ENCODE results near the gene ITSN2.
"Not testable (repeated sequence)": the region's sequence is repeated elsewhere in the genome, so short reads cannot be mapped to it uniquely, and the experiment has no call there.

The ITSN2 gene

DNA sequence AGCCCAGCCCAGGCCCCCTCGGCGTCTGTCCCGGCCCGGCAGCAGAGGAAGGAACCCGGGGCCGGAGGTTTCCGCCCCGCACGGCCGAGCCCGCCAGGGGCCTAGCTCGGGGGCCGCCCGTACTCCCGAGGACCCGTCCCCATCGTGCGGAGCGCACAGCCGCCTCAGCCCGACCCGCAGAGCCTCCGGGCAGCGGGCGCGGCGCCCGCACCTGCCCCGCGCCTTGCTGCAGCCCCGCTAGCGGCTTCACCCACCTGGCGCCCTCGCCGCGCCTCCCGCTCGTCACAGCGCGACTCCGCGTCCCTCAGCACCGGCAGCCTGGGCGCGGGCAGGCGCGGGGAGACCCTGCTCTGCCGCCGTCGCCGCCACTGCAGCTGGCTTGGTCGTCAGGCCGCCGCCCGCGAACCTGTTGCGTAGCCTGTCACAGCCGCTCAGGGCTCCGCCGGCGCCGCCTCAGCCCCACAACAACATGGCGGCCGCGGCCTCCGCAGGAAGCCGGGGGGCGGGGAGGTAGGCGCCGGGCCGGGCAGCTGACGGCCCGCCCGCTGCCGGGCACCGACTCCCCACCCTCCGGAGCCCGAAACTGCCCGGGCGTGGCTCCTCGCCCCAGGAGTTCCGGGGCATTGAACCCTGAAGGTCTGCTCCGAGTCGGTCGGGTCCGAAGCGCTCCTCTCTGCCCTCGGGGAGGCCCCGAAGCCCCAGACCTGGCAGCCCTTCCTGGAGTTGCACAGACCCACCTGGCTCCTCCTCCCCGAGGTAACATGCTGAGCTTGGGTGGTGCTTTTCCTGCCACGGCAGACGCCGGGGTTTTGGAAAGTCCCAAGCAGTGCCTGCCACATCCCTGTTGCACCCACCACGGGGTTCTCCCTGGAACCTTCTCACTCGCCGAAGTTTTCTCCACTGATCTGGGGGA is at the start of gene ITSN2:
ITSN2 (minus strand) TSS at position 487 of the 913 bp plus-strand sequence. CDS start 32,454 bp downstream, outside the sequence.
- DNase-seq (ENCODE audit: low read depth): peak; percentile 74

GRCh38 chr2:24409171-24409570 is 48.8 kb upstream of the ITSN2 start:
- no peak for DNase-seq (ENCODE audit: low read depth)

- not testable (repeated sequence) for DNase-seq (ENCODE audit: low read depth)
These were observed 48.4 kb upstream of the ITSN2 start for GRCh38 chr2:24408704-24409103.

- DNase-seq (ENCODE audit: low read depth): no peak
These were observed 44.2 kb upstream of the ITSN2 start for GRCh38 chr2:24404491-24404921.

DNA sequence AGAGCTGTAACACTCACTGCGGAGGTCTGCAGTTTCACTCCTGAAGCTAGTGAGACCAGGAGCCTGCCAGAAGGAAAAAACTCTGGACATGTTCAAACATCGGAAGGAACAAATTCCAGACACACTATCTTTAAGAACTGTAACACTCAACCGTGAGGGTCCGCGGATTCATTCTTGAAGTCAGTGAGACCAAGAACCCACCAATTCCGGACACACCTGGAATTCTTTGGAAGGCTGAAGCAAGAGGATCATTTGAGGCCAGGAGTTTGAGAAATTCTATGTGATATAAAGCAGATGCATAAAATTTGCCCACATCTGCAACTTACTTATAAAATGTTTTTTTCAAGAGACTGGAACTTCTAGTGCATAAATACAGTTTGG is 43.5 kb upstream of the ITSN2 start:
- no peak for DNase-seq (ENCODE audit: low read depth)

GRCh38 chr2:24403168-24403831 is 43.0 kb upstream of the ITSN2 start:
- DNase-seq (ENCODE audit: low read depth): no peak

GRCh38 chr2:24402242-24403097 is 42.1 kb upstream of the ITSN2 start:
- DNase-seq (ENCODE audit: low read depth): no peak

DNA sequence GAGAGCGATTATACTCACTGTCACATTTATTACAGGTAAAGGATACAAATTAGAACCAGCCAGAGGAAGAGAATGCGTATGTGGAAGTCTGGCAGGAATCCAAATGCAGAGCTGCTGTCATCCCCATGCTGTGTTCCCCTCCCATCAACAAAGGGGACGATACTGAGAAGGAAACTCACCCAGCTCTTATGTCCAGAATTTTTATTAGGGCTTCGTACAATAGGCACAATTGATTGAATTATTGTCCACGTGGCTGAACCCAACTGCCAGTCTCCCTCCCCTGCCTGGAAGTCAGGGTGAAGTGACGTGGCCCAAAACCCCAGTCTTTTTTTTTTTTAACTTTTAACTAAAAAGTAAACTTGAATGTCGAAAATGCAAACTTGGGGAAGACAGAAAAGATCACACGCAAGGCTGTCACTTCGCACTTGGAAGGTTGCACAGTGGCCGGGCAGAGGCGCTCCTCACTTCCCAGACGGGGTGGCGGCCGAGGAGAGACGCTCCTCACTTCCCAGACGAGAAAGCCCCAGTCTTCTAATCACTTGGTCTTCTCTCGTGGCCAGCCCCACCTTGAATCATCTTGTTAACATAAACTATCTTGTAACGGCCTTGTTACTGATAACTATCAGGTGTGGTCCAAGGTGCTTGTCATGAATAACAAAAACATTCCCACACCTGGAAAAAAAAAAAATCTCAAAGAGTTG is 40.0 kb upstream of the ITSN2 start:
- no peak for DNase-seq (ENCODE audit: low read depth)

DNA sequence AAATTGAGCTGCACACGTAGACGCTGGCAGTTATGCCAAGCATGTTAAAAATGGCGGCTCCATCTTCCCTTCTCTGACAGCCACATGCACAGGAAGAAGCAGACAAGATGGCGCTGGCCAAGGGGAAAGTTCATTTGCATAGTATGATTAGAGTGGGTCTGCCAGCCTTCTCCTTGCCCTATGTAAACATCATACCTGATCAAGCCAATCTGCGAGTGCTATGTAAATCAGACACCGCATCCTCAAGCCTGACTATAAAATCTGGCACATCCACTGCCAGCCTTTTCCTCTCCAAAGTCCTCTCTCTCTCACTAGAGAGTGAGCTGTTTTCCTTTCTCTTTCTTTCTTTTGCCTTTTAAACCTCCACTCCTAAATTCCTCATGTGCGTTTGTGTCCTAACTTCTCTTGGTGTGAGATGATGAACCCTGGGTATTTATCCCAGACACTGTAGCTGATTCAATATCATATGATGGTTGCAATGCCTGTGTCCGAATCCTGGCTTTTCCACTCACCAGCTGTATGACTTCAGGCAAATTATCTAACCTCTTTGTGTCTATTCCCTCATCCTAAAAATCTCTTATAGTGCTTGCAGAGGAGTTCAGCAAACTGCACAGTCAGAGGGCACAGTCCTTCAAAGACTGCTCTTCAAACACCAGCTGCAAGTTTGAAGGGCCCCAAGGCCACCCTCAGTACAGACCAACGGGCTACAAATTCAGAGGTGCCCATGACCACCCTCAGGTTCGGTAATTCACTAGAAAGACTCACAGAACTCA is 39.3 kb upstream of the ITSN2 start:
- no peak for DNase-seq (ENCODE audit: low read depth)

- no peak for DNase-seq (ENCODE audit: low read depth)
These were observed 34.7 kb upstream of the ITSN2 start for GRCh38 chr2:24394998-24395397.

GRCh38 chr2:24392542-24393059 is 32.3 kb upstream of the ITSN2 start:
- DNase-seq (ENCODE audit: low read depth): no peak

- DNase-seq (ENCODE audit: low read depth): no peak
These were observed 25.0 kb upstream of the ITSN2 start for GRCh38 chr2:24385366-24385765.

DNA sequence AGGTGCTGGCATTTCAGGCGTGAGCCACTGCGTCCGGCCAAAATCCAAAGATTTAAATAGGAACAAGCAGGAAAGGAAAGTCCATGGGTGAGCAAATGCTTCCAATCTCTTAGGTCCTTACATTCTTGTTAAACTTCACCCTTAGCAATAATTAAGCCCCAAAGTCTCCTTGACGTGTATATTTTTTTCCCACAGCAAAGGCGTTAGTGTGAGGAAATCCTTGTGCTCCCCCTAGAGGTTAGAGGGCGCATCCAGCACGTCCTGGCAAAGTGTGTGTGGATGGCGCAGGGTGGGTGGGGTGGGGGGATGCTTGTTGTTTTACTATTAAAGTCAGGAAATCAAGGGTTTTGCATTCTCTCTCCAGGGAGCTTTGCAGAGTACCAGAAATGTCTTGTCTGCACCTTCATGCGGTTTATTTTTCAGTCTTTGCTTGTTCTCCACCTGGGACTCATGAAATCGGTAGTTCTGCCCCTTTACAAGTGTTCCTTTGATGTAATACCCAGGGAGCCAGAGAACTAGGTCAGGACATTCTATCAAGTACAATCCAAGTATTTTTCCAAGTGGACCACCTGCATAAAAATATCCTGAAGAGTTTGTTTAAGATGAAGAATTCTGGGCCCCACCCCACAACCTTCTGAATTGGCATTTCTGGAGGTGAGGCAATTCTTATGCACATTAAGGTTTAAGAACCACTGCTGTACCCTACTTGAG is 22.2 kb upstream of the ITSN2 start:
- peak; percentile 29 for DNase-seq (ENCODE audit: low read depth)

DNA sequence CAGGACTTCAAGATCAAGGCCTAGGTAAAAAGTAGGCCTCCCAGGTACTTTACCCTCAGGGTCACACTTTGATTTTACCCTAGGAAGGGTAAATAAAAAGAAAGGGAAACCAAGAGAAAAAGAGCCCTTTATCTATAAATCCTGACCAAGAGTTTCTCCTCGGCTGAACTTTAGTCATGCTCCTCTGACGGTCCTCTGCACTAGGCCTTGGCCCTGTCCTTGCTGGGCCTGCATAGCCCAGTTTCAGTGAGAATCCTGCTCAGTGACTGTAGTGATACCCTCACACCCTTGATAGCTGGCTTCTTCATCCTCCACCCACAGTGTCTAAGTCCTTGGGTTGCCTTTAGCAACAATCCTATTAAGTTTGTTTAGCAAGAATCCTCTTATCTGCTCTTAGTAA is 20.5 kb upstream of the ITSN2 start:
- DNase-seq (ENCODE audit: low read depth): no peak

GRCh38 chr2:24375349-24376087 is 15.2 kb upstream of the ITSN2 start:
- no peak for DNase-seq (ENCODE audit: low read depth)

DNA sequence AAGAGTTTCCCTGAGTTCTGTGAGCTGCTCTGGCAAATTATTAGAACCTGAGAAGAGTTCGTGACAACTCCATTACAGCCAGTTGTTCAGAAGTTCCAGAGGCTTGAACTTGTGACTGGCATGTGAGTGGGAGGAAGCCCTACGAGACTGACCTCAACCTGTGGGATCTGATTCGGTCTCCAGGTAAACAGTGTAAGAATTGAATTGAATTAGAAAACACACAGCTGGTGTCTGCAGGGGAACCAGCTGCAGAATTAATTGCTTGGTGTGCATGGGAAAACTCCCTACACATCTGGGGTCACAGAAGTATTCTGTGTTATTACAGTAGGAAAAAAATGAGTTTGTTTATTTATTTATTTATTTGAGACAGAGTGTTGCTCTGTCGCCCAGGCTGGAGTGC is 14.0 kb upstream of the ITSN2 start:
- DNase-seq (ENCODE audit: low read depth): no peak

DNA sequence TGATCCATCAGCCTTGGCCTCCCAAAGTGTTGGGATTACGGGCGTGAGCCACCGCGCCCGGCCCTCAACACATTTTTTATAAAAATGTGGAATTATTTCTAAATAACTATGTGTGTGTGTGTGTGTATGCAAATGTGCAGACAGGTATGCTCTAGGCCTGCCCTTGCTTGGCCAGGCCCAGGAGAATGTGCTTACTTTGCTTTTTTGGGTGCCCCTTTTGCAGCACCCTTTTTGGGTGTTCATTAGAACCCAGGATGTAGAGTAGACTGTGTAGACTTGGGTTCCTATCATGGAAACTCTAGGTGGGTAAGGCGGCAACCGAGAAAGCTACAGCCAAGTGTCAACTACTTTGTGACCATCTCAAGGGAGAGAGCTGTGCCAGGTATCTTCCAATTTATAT is 11.7 kb upstream of the ITSN2 start:
- no peak for DNase-seq (ENCODE audit: low read depth)

- DNase-seq (ENCODE audit: low read depth): no peak
These were observed 5.5 kb upstream of the ITSN2 start for GRCh38 chr2:24365826-24366225.

DNA sequence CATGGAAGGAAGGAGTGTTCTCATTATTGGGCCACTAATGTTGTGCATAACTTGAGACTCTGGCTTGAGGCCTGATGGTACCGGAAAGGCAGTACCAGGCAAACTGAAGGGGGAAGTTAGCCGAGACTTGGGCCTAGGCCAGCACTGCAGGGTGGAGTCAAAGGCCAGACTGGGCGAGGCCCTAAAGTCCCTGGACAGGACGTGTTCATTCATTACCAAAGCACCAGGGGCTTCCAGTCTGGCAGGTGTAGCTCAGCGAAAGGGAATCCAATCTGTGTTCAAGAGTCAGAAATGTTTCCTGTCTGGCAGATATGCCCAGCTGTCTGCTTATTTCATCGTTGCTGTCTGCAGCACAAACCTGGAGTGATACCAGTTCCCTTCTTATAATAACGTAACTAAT is 4.7 kb upstream of the ITSN2 start:
- no peak for DNase-seq (ENCODE audit: low read depth)
